GM04504 (cell line): ENCODE data around the gene POLR2J3.
"Not testable (repeated sequence)": the region's sequence is repeated elsewhere in the genome, so short reads cannot be mapped to it uniquely, and the experiment has no call there.

Source experiments
- DNase-seq: peaks from one replicate; pipeline ENCODE4 v3.0.0-alpha.2; 2012; ENCODE audit warnings: low read depth

The POLR2J3 gene

DNA sequence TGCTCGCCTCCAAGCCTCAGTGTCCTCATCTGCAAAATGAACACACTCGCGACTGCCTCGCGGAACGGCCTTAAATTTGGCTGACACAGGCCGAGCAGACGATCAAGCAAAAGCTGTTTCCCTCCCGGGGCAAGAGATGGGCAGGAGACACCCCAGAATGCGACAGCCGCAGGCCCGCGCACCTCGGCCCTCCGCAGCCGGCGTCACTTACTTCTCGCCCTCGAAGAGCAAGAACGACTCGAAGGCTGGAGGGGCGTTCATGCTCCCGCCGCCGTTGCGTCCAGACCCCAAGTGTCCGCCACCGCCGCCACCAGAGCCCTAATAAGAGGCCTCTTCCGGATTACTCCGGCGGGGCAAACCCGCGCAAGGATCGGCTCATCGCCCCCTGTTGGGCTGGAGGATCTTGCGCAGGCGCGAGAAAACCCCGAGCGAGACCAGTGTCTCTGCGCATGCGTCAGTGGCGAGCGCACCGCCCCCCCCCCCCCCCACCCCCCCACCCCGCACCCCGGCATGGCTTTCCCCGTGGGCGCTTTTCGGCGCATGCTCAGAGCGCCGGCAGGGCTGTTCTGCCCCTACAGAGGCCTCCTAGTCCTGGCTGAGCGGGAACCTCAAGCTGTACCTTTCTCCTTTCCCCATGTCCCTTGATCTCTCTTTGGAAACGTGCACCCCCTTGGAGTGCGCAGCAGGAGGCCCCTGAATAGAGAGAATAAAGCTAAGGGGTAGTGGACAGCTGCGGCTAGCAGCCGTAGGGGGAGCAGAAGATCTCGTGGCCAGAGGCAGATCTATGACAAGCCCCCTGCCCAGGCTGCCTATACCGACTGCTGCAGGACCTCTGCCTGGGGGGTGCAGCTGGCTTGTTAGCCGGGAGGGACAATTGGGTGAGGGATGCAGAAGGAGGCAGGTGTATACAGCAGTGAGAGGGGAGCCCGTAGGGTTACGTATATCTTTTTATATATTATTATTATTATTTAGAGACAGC lies at the start of gene POLR2J3:
TSS of gene POLR2J3 (minus strand) at position 323 of the 979 bp plus-strand sequence. CDS start at position 261, 62 bp downstream.
- DNase-seq, result peak; percentile 77

DNA sequence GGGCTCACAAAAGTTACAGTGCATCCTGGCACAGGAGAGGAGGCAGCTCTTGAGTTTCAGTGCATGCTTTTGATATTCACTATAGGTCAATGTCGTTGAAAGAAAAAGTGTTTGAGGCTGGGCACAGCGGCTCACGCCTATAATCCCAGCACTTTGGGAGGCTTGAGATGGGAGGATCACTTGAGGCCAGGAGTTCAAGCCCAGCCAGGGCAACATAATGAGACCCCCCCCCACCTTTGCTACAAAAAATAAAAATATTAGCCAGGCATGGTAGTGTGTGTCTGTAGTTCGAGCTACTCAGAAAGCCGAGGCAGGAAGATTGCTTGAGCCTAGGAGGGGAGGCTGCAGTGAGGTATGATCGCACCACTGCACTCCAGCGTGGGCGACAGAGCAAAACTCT lies 45.7 kb upstream of the POLR2J3 start:
- not testable (repeated sequence) for DNase-seq

DNA sequence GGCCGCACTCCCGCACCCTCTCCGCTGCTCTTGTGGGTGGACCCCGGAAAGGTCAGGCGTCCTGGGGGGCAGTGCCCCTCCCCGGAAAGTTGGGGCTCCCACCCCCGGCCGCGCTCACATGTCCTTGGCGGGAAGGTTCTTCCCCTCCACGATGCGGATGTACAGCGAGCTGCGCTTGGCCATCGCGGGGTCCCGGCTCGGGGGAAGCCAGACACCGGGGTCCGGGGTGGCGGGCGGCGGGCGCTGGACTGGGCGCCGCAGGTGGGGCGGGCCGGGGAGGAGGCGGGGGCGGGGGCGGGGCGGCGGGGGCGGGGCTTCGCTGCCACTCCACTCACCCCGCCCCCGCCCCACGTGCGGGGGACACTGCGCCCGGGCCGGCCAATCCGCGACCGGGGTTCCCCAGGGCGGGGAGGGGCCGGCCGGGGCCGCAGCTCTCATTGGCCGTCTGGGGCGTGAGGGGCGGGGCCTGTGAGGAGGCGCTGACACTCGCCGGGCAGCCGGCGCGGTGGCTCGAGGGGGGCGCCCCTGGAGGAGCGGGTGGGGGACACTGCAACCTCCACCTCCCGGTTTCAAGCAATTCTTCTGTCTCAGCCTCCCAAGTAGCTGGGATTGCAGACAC lies 44.2 kb upstream of the POLR2J3 start, which contains the start of gene RASA4:
TSS of gene RASA4 (minus strand) at position 250 of the 619 bp plus-strand sequence. CDS start at position 183, 67 bp downstream.
- DNase-seq, result not testable (repeated sequence)

DNA sequence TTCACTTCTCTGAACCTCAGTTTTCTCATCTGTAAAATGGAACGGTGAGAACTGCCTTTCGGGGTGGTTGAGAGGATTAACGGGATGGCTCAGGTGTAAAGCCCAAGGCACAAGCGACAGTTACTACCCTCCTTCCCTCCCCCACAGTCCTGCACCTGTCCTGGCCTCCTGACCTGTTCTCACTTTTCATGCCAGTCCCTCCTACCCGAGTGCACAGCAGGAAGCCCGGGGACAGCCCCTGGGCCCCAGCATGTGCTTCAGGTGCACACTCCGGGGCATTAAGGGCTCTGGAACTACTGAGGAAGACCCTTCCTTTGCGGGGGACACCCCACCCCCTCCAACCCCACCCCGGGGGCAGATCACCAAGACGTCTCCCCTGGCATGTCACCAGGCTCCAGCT lies 43.5 kb upstream of the POLR2J3 start:
- not testable (repeated sequence) for DNase-seq

DNA sequence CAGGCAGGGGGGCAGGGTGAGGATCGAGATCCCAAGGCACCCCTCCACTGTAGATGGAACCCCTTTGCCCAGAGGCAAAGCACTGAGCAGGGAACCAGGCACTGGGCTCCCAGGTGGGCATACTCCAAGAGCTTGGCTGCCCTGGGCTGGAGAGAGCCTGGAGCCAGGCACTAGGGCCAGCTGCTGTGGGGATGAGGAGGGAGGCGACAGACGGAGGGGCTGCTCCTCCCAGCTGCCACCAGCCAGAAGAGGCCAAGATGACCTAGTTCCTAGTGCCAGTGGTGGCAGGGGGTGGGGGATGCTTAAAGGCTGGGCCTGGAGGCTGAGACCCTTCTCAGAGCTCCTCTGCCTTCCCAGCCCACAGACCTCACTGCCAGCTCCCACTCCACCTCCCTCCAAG lies 42.5 kb upstream of the POLR2J3 start:
- not testable (repeated sequence) for DNase-seq

DNA sequence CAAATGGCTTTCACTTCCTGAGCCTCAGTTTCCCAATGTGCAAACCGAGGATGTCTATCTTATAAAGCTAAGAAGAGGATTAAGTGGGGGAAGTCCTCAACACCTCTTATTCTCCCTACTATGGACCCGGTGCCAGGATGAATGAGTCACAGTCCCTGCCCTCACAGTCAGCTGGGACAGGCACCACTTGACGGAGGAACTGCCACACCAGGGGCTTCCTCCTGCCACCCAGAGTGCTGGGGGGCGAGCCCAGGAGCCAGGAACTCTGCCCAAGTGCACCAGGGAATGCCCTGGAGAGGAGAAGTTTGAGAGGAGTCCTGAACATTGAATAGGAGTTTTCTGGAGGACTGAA lies 41.9 kb upstream of the POLR2J3 start:
- not testable (repeated sequence) for DNase-seq

DNA sequence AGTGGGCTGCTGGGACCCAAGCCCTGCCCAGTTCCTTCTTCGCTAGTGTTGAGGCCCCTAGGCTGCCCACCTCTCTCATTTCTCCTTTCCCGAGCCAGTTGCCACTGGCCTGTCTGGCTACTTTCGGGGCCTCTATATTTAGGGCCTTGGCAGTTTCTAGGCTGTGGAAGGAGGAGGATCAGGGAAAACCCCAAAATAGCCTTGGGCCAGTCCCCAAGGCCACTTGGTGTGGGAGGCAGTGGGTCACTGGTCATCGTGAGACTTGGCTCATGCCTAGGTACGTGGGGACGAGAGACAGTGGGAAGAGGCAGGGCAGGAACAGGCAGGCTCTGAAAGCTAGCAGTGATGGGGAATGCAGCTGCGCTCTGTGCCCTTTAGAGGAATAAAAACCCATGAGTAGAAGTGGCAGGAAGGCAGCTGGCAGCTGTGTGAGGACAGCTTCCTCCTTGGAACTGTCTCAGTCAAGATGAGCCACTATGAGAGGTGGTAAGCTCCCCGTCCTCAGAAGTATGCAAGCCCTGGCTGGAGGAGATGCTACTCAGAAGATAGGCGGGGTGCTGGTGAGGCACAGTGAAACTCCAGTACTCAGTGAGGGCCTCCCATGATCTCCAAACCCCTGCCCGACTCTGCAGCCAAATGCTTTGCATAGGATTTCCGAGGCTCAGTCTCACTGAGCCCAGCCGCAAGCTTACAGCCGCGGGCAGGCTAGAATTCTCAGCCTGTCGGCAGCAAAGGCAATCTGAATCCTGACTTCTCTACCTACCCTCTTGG lies 41.4 kb upstream of the POLR2J3 start:
- not testable (repeated sequence) for DNase-seq

DNA sequence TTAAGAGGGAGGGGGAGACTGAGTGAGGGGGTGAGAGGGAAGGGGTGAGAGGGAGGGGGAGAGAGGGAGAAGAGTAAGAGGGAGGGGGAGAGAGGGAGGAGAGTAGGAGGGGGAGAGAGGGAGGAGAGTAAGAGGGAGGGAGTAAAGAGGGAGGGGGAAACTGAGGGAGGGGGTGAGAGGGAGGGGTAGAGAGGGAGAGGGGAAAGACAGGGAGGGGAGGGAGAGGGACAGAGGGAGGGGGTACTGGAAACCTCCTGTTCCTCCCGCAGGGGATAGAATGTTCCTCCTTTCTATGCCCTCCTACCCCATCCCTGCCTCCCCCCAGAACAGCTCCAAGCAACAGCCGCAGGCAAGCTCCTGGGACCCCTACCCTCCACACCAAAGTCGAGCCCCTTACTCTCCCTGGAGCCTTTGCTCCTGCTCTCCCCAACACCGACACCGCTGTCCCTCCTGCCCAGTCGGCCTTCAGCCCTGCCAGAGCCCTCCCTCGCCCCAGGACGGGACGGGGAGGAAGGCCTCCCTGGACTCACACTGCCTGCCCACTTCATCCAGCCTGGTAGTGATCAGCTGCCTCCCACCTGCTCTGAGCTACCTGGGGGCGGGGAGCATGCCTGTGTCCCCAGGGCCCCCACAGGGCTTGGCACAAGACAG lies 39.4 kb upstream of the POLR2J3 start:
- not testable (repeated sequence) for DNase-seq

DNA sequence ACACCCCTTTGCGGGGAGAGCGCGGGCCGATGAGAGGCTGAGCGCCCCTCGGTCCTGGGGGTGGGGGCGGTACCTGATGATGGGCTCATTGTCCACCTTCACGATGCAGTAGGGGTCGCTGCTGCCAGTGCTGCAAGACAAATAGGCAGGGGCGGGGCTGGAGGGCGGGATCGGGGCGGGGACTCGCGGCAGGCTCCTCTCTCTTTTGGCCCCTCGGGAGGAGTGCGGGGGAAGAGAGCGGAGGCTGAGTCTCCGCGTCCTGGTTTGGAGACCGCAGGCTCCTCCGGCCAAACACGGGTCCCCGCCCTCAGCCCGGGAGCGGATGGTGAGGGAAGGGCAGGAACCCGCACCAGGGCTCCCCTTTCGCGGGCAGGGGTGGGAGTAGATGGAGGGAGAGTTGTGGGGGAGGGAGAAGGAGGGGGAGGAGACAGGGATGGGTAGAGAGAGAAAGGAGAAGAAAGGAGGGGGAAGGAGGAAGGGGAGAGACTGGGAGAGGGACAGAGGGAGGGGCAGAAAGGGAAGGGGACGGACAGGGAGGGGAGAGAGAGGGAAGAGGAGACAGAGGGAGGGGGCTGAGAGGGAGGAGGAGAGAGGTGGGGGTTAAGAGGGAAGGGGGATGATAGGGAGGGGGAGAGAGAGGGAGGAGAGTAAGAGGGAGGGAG lies 38.8 kb upstream of the POLR2J3 start:
- not testable (repeated sequence) for DNase-seq

DNA sequence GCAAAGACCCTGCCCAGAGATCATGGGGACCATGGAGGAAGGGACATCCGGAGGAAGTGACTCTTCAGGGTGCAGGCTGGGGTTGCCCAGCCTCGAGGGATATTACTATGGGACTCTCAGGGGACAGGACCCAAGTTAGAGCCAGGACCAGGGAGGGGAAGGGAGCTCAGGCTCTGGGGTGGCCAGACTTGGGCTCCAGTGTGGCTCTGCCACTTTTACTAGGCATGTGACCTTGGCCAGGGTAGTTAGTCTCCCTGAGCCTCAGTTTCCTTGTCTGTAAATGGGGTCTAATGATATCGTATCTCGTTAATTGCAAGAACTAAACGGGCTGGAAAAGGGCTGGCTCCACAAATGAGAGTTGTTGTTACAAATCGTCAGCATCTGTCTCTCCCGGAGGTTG lies 38.1 kb upstream of the POLR2J3 start:
- DNase-seq, result not testable (repeated sequence)

DNA sequence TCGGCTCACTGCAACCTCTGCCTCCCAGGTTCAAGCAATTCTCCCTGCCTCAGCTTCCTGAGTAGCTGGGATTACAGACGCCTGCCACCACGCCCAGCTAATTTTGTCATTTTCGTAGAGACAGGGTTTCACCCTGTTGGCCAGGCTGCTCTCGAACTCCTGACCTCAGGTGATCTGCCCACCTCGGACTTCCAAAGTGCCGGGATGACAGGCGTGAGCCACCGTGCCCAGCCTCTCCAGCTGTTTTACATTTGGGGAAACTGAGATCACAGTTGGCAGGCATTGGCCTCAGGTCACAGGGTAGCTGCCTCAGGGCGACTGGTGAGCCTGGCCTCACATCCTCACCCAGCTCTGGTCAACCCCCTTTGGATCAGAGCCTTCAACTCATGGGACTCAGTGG lies 37.4 kb upstream of the POLR2J3 start:
- not testable (repeated sequence) for DNase-seq

DNA sequence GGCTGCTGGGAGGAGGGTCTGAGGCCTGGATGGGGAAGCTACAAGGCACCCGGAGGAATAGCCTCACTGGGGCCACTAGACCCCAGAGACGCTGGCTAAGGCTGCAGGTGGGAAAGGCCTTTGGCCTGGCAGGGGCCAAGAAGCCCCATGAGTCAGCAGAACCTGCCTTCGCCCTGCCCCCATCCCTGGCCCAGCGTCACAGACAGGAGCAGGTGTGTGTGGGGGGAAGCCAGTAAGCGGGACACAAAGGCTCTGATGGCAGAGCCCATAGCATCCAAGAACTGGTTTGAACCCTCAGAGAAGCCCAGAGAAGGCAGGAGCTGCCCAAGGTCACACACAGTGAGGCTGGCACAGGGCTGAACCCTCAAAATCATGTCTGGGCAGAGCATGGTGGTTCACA lies 34.5 kb upstream of the POLR2J3 start:
- DNase-seq, result not testable (repeated sequence)

DNA sequence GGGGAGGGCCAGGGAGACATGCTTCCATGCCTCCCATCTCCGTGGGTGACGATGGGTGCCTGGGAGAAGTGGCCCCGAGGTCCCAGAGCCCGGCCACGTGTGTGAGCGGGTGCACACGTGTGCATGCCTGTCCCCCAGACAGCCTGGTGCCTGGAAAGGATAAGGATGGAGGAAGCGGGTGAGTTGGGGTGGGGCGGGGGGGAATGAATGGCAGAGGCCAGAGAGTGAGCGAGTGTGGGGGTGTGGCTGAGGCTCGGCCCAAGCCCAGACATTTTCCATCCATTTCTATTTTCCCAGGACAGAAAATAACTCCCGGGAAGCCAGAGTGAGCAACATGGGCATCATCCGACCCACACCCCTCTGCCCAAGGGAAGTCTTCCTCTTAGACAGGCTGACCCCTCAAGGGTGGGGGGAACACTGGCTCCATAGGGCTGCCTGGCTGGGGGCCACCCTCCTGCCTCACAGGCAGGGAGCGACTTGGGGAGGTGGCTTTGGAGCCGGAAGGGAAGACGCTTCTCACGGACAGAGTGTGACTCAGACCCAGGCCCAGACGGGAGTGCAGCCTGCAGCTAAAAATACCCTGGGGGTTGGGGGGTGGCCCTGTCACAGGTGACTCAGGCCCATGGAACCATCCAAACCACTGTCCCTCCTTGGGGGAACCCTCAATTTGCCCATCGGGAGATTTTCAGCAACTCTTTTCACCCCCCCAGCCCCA lies 32.2 kb upstream of the POLR2J3 start:
- DNase-seq, result not testable (repeated sequence)

DNA sequence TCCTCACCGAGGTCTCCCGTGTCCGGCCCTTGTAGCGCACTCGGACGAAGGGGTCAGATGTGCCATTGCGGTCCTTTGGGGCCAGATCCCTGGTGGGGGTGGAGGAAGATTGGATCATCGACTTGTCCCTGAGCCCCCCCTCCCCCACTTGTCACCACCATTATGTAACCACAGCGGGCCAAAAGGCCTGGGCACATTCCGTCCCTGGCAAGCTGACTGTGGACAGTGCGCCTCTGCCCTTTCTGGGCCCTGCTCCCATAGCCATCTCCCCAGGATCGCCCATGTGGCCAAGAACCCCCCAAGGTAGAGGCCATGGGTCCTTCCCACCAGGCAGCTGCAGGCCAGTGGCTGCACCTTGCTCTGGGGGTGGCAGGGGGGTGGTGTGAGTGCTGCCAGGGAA lies 29.9 kb upstream of the POLR2J3 start:
- DNase-seq, result not testable (repeated sequence)

DNA sequence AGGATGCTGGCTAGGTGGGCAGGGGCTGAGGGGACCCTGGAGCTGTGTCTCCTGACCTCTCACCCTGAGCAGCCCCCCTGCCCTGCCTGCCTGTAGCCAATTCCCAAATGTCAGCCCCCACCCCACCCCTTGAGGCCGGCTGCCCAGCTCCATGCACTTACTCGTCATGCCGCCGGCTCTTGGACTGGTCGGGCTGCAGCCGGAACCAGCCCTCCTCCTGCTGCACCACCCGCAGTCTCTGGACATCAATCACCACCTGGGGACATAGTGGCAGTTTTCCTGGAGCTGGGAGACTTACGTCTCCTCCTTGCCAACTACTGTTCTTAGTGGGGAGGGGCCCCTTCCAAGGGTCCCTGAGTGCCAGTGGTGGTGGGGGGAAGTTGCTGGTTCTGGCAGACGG lies 27.3 kb upstream of the POLR2J3 start:
- DNase-seq, result not testable (repeated sequence)

DNA sequence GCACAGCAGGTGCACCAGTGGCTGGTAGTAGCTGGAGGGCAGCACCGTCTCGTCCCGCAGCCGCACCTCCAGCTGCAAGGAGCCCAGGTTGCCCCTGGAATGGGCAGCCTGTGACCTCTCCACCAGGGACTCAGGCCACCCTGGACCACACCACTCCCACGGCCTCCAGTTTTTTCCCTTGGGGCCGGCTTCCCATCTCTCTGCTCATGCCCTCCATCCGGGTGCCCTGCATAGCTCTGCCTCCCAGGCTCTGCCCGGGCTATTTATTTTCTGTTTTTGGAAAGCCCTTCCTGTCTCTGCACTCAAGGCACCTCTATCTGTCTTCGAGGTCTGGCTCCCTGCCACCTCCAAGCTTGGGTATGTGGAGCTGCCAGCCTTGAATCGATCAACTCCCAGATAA lies 23.7 kb upstream of the POLR2J3 start:
- DNase-seq, result not testable (repeated sequence)

DNA sequence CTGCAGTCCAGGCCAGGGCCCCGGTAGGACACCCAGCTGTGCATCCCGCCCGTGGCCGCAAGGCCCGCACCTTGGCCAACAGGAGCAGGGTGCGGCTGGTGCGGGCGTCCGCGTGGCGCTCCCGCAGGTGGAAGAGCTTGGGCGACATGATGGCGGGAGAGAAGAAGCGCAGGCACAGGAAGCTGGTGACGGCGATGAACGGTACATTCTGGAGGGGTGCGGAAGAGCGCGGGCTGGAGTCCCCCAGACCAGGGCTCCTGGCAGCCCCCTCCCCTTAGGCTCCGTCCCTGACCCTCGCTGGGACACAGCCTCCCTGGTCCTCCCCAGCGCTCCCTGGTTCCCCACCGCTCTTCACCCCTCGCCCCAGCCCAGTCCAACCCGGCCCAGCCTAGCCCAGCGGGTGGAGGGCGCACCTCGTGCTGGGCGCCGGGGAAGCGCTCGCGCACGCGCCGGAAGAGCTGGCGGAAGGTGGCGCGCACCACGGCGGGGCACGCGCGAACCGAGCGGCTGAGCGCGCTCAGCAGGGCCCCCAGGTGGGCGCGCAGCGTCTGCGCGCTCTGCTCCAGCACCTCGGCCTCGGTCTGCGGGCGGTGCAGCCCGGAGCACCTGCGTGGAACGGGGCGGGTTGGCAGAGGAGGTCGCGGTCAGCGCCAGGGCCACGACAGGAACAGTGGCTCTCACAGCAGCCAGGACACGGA lies 21.4 kb upstream of the POLR2J3 start:
- not testable (repeated sequence) for DNase-seq

DNA sequence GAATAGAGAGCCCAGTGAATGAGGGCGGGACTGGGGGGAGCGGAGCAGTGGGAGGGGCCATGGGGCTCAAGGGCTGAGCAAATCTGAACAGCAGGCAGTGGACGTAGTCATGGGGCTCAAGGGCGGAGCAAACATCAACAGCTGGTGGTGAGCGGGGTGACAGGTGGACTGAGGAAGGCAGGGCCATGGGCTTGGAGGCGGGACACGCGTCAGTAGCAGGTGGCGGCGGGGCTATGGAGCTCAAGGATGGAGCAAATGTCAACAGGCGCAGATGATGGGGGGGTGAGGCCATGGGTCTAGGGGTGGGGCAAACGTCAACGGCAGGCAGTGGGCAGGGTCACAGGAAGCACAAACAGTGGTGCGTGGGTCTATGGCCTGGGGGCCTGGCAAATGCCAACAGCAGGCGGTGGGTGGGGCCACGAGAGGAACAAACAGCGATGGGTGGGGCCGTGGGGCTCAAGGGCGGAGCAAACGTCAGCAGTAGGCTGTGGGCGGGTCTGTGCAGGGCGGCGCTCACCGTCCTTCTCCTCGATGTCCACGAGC lies 20.2 kb upstream of the POLR2J3 start:
- not testable (repeated sequence) for DNase-seq

DNA sequence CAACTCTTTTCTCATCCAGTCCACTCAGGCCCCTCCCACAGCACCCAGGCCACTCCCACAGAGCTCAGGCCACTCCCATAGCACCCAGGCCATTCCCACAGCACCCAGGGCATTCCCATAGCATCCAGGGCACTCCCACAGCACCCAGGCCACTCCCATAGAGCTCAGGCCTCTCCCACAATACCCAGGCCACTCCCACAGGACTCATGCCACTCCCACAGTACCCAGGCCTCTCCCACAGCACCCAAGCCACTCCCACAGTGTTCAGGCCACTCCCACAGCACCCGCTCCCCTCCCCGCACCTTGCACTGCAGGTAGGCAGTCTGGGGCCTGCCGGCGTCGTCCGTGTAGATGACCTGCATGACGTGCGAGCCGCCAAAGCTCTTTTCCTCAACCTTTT lies 17.5 kb upstream of the POLR2J3 start:
- DNase-seq, result not testable (repeated sequence)
